ENCODE results near the gene CTR9.

DNA sequence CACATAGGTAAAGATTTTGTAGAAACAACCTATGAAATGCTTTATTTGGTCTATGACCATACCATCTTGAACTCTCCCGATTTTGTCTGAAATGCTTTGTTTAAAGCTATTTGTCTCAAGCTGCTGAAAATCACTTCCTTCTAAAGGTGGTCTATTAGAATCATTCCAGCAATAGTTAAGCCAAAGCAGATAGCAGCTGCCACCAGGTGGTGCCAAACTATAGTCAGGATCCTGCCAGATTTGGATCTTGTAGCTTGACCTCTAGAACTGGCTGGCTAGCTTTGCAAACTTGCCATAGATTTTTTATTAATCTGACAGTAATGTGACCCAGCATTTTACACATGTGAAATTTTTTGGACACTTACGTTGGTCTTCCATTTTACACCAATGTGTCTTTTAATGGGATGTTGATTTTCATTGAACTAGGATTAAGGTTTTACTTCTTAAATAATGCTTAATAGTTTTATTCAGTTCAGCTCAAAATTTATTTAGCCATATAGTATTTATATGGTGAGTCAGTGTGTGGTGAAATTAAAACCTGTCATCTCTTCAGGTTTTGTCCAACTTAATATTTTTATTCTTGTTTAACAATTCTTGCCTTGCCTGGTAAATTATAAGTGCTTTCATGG lies 19.7 kb downstream of the CTR9 start:
- no peak for TF ChIP-seq EZH2 (IDR thresholded peaks at IDR 0.05; ENCODE audit: borderline replicate concordance, low read depth, low read length, poor library complexity, severe bottlenecking)
- TF ChIP-seq, protein P1, sequence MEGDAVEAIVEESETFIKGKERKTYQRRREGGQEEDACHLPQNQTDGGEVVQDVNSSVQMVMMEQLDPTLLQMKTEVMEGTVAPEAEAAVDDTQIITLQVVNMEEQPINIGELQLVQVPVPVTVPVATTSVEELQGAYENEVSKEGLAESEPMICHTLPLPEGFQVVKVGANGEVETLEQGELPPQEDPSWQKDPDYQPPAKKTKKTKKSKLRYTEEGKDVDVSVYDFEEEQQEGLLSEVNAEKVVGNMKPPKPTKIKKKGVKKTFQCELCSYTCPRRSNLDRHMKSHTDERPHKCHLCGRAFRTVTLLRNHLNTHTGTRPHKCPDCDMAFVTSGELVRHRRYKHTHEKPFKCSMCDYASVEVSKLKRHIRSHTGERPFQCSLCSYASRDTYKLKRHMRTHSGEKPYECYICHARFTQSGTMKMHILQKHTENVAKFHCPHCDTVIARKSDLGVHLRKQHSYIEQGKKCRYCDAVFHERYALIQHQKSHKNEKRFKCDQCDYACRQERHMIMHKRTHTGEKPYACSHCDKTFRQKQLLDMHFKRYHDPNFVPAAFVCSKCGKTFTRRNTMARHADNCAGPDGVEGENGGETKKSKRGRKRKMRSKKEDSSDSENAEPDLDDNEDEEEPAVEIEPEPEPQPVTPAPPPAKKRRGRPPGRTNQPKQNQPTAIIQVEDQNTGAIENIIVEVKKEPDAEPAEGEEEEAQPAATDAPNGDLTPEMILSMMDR (conservative IDR thresholded peaks at IDR 0.05; ENCODE audit: low read depth, low read length), result peak; percentile 72

Measured in A673 (cell line).